IPS-20b (cell line): ENCODE data around the gene NRDC.
"Not testable (repeated sequence)": the region's sequence is repeated elsewhere in the genome, so short reads cannot be mapped to it uniquely, and the experiment has no call there.

Experiments
- H3K27ac ChIP-seq: one replicate; pipeline ENCODE4 v1.5.1; 2013; ENCODE audit warnings: low read length
- H3K27me3 ChIP-seq: 2 replicates; pipeline ENCODE4 v1.6.1; 2013; ENCODE audit warnings: mild to moderate bottlenecking, low read length, inconsistent platforms; ENCODE audit not compliant: insufficient read depth
- H3K36me3 ChIP-seq: 2 replicates; pipeline ENCODE4 v1.6.1; 2013; ENCODE audit warnings: low read depth, mild to moderate bottlenecking, inconsistent platforms, low read length, moderate library complexity; ENCODE audit not compliant: insufficient read depth
- H3K4me1 ChIP-seq: 2 replicates; pipeline ENCODE4 v1.6.1; 2013; ENCODE audit warnings: mild to moderate bottlenecking, control low read depth, inconsistent platforms, low read length, moderate library complexity; ENCODE audit not compliant: insufficient read depth
- H3K4me3 ChIP-seq: 2 replicates; pipeline ENCODE4 v1.5.1; 2013; ENCODE audit warnings: mild to moderate bottlenecking, low read length, inconsistent platforms
- H3K9ac ChIP-seq: 2 replicates; pipeline ENCODE4 v1.6.1; 2013; ENCODE audit warnings: low read depth, mild to moderate bottlenecking, inconsistent platforms, low read length, moderate library complexity
- H3K9me3 ChIP-seq: 2 replicates; pipeline ENCODE4 v1.6.1; 2013; ENCODE audit warnings: mild to moderate bottlenecking, low read depth, low read length, inconsistent platforms; ENCODE audit not compliant: insufficient read depth

The NRDC gene

DNA sequence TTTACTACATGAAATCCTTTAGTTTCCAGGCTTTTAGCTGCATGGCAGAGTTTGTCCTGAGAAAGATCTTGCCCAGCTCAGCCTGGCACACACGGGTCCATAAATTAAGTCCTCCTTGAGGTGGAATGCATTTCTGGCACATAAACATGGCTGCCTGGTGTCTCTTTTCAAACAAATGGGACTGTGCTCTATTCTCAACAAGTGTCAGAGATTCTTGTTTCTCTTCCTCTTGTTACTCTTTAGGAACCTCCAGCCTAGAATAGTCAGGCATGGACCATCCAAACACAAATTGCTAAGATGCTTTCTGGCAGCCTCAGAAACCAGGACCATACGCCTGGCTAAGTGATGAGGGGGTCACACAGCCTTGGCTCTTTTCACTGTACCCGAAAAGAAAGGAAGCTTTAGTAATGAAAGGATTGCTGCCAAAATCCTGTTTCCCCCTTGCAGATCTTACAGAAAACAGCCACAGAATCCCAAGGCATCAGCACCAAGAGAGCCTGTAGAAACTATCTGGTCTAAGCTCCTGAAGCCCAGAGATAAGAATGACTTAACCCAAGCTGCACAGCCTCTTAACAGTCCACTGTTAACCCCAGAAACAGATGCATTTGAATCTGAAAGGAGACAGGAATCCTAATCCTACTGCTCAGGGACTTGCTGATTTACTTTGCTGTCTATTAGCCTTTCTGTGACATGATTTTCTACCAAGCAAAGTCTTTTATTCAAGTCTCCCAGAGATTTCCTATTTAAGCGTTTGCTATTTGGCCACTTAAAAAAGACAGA, 31.9 kb upstream of the NRDC start:
- Histone ChIP-seq H3K36me3 (peaks cover 11% of the 10 kb centered on the region; the same call in 1 of the 2 replicates), H3K27me3 (no peaks in the 10 kb centered on the region), H3K4me1 (peaks cover 18% of the 10 kb centered on the region), H3K9me3 (no peaks in the 10 kb centered on the region), H3K9ac (no peak overlapping the region), H3K27ac (no peak overlapping the region), H3K4me3 (no peak overlapping the region)

DNA sequence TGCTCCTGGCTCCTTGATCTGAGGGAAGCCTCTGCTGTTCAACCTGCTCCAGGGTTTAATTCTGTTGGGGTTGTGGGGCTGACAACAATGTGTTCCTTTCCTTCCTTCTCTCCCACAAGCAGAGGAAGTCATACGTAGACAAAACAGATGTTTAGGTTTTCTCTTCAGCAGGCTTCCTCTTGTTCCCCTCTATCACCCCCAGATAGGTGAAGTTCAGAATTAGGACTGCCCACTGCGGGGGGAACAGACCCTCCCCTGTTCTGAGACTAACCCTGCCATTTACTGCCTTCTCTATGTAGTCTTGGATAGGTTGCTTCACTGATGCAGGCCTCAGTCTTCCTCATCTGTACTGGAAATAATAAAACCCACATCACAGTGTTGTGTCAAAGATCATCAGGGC, 30.0 kb upstream of the NRDC start:
- Histone ChIP-seq H3K9me3 (no peaks in the 10 kb centered on the region), H3K27me3 (no peaks in the 10 kb centered on the region), H3K4me3 (no peak overlapping the region), H3K27ac (no peak overlapping the region), H3K9ac (no peak overlapping the region), H3K4me1 (peaks cover 18% of the 10 kb centered on the region), H3K36me3 (no peaks in the 10 kb centered on the region)

DNA sequence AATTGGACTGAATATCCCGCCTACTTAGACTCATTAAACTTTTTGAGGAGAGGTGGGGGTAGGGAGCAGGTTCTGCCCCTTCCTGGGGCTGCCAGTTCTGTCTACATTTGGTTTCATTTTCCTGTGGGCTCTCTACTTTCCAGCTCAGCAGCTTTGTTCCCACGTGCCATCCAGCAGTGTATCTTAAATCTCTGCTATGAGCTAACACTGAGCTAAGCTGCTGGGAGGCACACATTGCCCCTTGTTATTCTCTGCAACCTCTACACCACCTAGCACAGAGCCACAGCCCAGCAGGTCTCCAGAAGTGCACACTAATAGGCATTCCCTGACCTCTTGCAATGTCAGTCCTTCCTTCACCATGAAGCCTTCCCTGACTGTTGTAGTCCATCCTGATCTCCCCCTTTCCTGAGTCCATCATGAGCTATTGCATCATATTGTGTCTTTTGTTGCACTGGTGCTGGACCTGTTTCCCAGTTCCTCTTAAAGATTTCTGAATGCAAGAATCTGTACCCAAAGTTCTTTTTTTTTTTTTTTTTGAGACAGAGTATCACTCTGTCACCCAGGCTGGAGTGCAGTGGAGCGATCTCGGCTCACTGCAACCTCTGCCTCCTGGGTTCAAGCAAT, 28.7 kb upstream of the NRDC start:
- Histone ChIP-seq H3K9ac (no peak overlapping the region), H3K36me3 (no peaks in the 10 kb centered on the region), H3K27me3 (no peaks in the 10 kb centered on the region), H3K4me1 (peaks cover 18% of the 10 kb centered on the region), H3K27ac (no peak overlapping the region), H3K4me3 (no peak overlapping the region), H3K9me3 (no peaks in the 10 kb centered on the region)

DNA sequence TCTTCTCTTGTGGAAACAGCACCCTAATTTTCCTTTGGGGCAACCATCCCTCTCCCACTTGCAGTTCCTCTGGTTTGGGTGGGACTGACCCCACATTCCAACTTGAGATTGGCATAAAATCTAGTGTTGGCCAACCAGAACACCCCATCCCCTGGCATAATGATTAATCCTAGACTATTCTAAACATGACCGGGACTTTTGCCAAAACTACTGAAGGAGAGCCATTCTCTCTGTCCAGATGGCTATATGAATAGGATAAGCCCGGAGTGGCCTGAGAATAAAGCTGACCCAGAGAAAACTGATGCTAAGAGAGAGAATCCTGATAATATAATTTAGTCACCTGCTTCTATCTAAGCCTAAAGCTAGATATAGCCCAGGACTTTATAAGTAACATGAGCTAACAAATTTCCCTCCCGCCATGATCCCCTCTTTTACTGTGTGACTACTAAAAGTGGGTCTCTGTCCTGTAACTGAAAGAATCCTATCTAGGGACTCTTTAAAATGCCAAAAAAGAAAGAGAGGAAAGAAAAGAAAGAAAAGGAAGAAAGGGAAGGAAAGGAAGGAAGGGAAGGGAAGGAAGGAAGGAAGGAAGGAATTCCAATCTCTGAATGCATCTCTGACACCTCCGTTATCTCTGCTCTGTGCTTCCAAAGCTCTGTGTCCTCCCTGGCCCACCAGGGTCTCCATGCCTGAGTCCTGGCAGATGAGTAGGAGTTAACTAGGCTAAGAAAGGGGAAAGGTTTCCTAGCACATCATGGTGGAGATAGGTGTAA, 28.0 kb upstream of the NRDC start:
- Histone ChIP-seq H3K9me3 (no peaks in the 10 kb centered on the region), H3K9ac (no peak overlapping the region), H3K36me3 (no peaks in the 10 kb centered on the region), H3K4me1 (peaks cover 18% of the 10 kb centered on the region), H3K27ac (no peak overlapping the region), H3K4me3 (no peak overlapping the region), H3K27me3 (no peaks in the 10 kb centered on the region)

DNA sequence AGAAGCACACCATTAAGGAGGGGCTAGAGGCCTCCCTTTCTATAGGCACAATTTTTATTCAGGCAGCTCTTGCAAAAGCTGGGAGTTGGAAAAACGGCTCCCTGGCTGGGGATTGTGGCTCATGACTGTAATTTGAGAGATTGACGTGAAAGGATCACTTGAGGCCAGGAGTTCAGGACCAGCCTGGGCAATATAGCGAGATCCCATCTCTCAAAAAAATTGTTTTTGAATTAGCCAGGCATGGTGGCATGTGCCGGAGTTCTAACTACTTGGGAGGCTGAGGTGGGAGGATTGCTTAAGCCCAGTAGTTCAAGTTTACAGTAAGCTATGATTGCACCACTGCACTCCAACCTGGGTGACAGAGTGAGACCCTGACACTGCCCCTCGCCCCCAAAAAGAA, 23.9 kb upstream of the NRDC start:
- H3K9ac ChIP-seq: no peak overlapping the region
- no peaks in the 10 kb centered on the region; the same call in 1 of the 2 replicates for H3K4me1 ChIP-seq
- no peaks in the 10 kb centered on the region for H3K27me3 ChIP-seq
- no peak overlapping the region for H3K27ac ChIP-seq
- H3K9me3 ChIP-seq: no peaks in the 10 kb centered on the region
- no peak overlapping the region for H3K4me3 ChIP-seq
- H3K36me3 ChIP-seq: no peaks in the 10 kb centered on the region

DNA sequence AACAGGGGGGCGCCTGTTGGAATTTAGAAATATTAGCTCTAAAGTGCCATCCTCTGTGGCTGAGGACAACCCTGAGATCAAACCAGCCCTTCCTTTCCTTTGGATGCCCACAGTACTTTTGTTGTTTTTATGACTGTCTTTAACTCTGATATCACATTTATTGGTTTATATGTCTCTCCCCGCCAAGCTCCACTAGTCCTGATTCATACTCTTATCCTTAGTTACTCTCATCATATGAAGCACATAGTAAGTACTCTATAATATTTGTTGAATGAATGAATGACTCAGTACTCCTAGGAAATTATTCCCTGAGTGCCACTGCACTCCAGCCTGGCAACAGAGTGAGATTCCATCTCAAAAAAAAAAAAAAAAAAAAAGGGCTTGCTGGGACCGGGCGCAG, 22.6 kb upstream of the NRDC start:
- Histone ChIP-seq H3K9me3 (no peaks in the 10 kb centered on the region), H3K4me1 (no peaks in the 10 kb centered on the region; the same call in 1 of the 2 replicates), H3K36me3 (no peaks in the 10 kb centered on the region), H3K9ac (no peak overlapping the region), H3K4me3 (no peak overlapping the region), H3K27ac (no peak overlapping the region), H3K27me3 (no peaks in the 10 kb centered on the region)

DNA sequence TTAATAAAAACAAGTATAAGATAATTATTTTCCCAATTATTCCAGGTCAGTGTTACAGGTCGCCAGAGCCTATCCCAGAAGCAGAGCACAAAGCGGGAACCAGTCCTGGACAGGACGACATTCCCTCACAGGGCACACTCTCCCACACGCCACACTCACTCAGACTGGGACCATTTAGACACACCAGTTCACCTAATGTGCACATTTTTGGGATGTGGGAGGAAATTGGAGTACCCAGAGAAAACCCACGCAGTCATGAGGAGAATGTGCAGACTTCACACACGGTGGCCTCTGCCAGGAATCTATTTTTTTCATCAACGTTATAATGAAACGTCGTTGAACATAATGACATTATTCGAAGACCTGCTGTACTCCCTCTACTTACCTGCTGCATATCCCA, 20.5 kb upstream of the NRDC start:
- H3K9me3 ChIP-seq: no peaks in the 10 kb centered on the region
- no peaks in the 10 kb centered on the region for H3K36me3 ChIP-seq
- no peaks in the 10 kb centered on the region for H3K27me3 ChIP-seq
- H3K9ac ChIP-seq: no peak overlapping the region
- no peak overlapping the region for H3K4me3 ChIP-seq
- H3K4me1 ChIP-seq: no peaks in the 10 kb centered on the region
- no peak overlapping the region for H3K27ac ChIP-seq

DNA sequence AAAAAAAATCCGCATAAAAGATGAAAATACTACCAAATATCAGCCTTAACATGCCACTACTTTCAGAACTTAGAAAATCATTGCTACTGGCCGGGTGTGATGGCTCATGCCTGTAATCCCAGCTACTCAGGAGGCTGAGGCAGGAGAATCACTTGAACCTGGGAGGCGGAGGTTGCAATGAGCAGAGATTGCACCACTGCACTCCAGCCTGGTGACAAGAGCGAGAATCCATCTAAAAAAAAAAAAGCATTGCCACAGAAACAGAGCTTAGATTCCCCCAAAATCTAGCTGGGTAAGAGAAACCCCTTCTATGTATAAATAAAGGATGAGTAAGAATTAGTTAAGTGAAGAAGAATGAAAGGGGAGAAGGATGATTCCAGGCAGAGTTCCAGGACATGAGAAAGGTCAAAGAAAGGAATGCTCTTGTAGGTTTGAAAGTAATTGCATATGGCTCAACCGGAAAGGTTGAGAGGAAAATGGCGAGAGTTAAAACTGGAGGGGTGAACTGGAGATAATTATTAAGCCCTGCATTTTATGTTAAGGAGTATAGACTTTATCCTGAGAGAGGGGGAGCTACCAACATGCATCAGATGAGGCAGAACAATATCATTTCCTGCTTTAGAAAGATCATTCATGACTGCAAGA, 19.7 kb upstream of the NRDC start:
- H3K27ac ChIP-seq: no peak overlapping the region
- no peaks in the 10 kb centered on the region for H3K36me3 ChIP-seq
- H3K27me3 ChIP-seq: no peaks in the 10 kb centered on the region
- no peak overlapping the region for H3K9ac ChIP-seq
- H3K9me3 ChIP-seq: no peaks in the 10 kb centered on the region
- no peak overlapping the region for H3K4me3 ChIP-seq
- no peaks in the 10 kb centered on the region for H3K4me1 ChIP-seq

DNA sequence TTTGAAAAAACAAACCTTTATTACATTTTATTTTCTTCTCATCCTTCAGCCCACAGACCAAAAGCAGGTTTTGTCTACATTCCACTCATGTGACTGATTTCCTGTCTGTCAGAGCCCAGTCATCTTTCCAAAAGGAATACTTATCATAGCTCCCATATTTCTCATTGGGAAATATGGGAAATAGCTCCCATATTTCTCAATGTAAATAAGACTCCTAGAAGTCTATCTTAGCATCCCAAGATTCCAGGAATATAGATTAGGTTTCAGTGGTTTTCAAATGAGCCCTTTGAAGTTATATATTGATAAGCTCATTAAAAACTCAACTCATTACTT, 19.1 kb upstream of the NRDC start:
- Histone ChIP-seq H3K36me3 (no peaks in the 10 kb centered on the region), H3K4me3 (no peak overlapping the region), H3K9me3 (no peaks in the 10 kb centered on the region), H3K27me3 (no peaks in the 10 kb centered on the region), H3K4me1 (no peaks in the 10 kb centered on the region), H3K27ac (no peak overlapping the region), H3K9ac (no peak overlapping the region)

DNA sequence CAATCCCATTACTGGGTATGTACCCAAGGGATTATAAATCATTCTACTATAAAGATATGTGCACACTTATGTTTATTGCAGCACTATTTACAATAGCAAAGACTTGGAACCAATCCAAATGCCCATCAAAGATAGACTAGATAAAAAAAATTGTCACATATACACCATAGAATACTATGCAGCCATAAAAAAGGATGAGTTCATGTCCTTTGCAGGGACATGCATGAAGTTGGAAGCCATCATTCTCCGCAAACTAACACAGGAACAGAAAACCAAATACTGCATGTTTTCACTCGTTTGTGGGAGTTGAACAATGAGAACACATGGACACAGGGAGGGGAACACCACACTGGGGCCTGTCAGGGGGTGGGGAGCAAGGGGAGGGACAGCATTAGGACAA, 16.2 kb upstream of the NRDC start:
- not testable (repeated sequence) for H3K4me1 ChIP-seq, H3K9ac ChIP-seq, H3K27ac ChIP-seq, H3K27me3 ChIP-seq, H3K36me3 ChIP-seq, H3K9me3 ChIP-seq, H3K4me3 ChIP-seq

DNA sequence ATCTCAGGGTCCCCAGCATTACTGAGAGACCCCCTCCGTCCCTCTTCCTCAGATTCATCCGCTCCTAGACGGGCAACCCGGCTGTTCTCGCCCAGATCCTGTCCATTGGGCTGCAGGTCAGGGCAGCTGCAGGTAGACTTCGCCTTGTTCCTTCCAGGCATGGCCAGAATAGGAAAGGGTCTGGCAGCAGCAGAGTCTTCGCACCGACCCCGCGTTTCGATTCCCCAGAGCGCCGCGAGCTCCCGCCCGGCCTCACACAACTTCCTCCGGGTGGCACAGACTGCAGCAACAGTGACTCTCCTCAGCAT, 265 bp downstream of the NRDC start:
- peak overlapping the region; percentile 97 for H3K27ac ChIP-seq
- H3K9me3 ChIP-seq: no peaks in the 10 kb centered on the region
- peaks cover 3% of the 10 kb centered on the region; the same call in 1 of the 2 replicates for H3K4me1 ChIP-seq
- peak overlapping the region; percentile 99 for H3K4me3 ChIP-seq
- H3K27me3 ChIP-seq: peaks cover 10% of the 10 kb centered on the region
- peak overlapping the region; percentile 98 for H3K9ac ChIP-seq
- H3K36me3 ChIP-seq: no peaks in the 10 kb centered on the region
